HepG2 (cell line): ENCODE measurements around the gene ALDOA. TPM values are rescaled to one million over a fixed set of nuclear protein-coding genes. Genes with fewer than 3 reads are reported as not detected.
A peak's percentile ranks its signal among the peaks of the same experiment; 100 is the strongest.

Experiments
- HMG20A ChIP-seq: IDR thresholded peaks from 2 replicates; pipeline ENCODE4 v1.6.1; 2016; ENCODE audit warnings: borderline replicate concordance
- HOXA5 ChIP-seq: sonication (generic); formaldehyde crosslinking; IDR thresholded peaks from 2 replicates; pipeline ENCODE4 v1.4.0; 2020; ENCODE audit warnings: missing genetic modification reagents
- PAWR ChIP-seq: sonication (generic); formaldehyde crosslinking; IDR thresholded peaks from 2 replicates; pipeline ENCODE4 v1.4.0; 2020; ENCODE audit warnings: missing genetic modification reagents, mild to moderate bottlenecking, borderline replicate concordance
- ZNF224 ChIP-seq: sonication (generic); formaldehyde crosslinking; IDR thresholded peaks from 2 replicates; pipeline ENCODE4 v1.5.0; 2020; ENCODE audit warnings: mild to moderate bottlenecking, missing genetic modification reagents
- ZNF773 ChIP-seq: sonication (generic); formaldehyde crosslinking; IDR thresholded peaks from 2 replicates; pipeline ENCODE4 v1.4.0; 2020; ENCODE audit warnings: missing genetic modification reagents, borderline replicate concordance
- ZNF781 ChIP-seq: sonication (generic); formaldehyde crosslinking; IDR thresholded peaks from 2 replicates; pipeline ENCODE4 v1.5.1; 2020; ENCODE audit warnings: borderline replicate concordance, mild to moderate bottlenecking, missing genetic modification reagents; ENCODE audit errors: not compliant biosample characterization
- polyA plus RNA-seq, 8 experiments: library from polyadenylated mRNA; depleted of rRNA in 3 of 8; stranded (reverse) in 7 of 8; unstranded in 1 of 8; fragments of >200 nt; fragmentation: Illumina TruSeq in 4 of 8; extraction: Trizol in 4 of 8; gene quantifications; 2 replicates each; pipeline versions ENCODE4 v1.2.1 to v1.2.3, GENCODE V29; 2011 to 2016; ENCODE audit warnings: low read depth in 4 of 8, missing spikeins in 1 of 8, mixed read lengths in 1 of 8; ENCODE audit not compliant: insufficient read depth in 1 of 8
- total RNA-seq, 5 experiments: library from RNA; depleted of rRNA; stranded (reverse); fragments of >200 nt; fragmentation: Illumina TruSeq; extraction: Trizol; gene quantifications; 2 replicates each; pipeline ENCODE4 v1.2.3, GENCODE V29; 2016; ENCODE audit warnings: low read depth in 1 of 5
- TF ChIP-seq, protein P1 (sequence below): sonication (generic); formaldehyde crosslinking; IDR thresholded peaks from 2 replicates; pipeline ENCODE4 v1.9.0; 2022; ENCODE audit warnings: low read depth, missing genetic modification reagents
- TF ChIP-seq, protein P2 (sequence below): sonication (generic); formaldehyde crosslinking; IDR thresholded peaks from 2 replicates; pipeline ENCODE4 v1.8.1; 2023; ENCODE audit warnings: mild to moderate bottlenecking, moderate library complexity, missing genetic modification reagents
- TF ChIP-seq, protein P3 (sequence below), 2 experiments: IDR thresholded peaks; 2 replicates each; pipeline ENCODE4 v1.6.1; 2011 to 2012; ENCODE audit warnings: low read length in 2 of 2, borderline replicate concordance in 1 of 2, low read depth in 1 of 2, mild to moderate bottlenecking in 1 of 2, moderate library complexity in 1 of 2
- TF ChIP-seq, protein P4 (sequence below): sonication (generic); formaldehyde crosslinking; IDR thresholded peaks from 2 replicates; pipeline ENCODE4 v1.4.0; 2020; ENCODE audit warnings: missing genetic modification reagents, borderline replicate concordance
- TF ChIP-seq, protein P5 (sequence below): IDR thresholded peaks from 2 replicates; pipeline ENCODE4 v1.6.1; 2012; ENCODE audit warnings: low read length, improper control_type of control experiment
- TF ChIP-seq, protein P6 (sequence below): sonication (generic); formaldehyde crosslinking; IDR thresholded peaks from 2 replicates; pipeline ENCODE4 v1.4.0; 2020; ENCODE audit warnings: missing genetic modification reagents

Gene ALDOA
- total and polyA plus RNA-seq, 2 of the 13 experiments (the other 11 are each of a cell fraction or from before 2014, with no cell fraction given): 925 to 1,884 TPM

DNA sequence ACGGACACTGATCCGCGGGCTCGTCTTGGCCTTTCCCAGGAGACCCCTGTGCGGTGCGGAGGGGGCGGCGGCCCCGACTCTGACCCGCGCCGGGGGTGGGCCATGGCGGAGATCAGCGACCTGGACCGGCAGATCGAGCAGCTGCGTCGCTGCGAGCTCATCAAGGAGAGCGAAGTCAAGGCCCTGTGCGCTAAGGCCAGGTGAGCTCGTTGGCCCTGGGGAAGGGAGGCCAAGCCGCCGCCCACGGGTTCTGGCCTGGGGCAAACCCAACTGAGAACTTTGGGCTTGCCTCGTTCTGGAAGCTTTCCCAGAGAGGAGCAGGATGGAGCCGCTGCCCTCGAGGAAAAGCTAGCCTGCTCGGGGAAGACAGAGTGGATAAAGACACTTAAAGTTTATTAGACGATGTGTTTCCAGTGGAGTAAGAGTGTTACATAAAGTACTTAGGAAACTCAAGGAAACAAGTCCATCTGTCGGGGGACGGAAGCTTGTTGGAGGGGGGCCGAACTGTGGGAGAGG, 10.8 kb downstream of the ALDOA start (continued):
- TF ChIP-seq, protein P1, sequence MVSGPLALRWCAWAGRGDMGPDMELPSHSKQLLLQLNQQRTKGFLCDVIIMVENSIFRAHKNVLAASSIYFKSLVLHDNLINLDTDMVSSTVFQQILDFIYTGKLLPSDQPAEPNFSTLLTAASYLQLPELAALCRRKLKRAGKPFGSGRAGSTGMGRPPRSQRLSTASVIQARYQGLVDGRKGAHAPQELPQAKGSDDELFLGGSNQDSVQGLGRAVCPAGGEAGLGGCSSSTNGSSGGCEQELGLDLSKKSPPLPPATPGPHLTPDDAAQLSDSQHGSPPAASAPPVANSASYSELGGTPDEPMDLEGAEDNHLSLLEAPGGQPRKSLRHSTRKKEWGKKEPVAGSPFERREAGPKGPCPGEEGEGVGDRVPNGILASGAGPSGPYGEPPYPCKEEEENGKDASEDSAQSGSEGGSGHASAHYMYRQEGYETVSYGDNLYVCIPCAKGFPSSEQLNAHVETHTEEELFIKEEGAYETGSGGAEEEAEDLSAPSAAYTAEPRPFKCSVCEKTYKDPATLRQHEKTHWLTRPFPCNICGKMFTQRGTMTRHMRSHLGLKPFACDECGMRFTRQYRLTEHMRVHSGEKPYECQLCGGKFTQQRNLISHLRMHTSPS (CRISPR knock-in tag): no peak
- 0 out of 2 replicates have a peak, but pooled peaks have one; percentile 56 for TF ChIP-seq PAWR
- TF ChIP-seq, protein P2, sequence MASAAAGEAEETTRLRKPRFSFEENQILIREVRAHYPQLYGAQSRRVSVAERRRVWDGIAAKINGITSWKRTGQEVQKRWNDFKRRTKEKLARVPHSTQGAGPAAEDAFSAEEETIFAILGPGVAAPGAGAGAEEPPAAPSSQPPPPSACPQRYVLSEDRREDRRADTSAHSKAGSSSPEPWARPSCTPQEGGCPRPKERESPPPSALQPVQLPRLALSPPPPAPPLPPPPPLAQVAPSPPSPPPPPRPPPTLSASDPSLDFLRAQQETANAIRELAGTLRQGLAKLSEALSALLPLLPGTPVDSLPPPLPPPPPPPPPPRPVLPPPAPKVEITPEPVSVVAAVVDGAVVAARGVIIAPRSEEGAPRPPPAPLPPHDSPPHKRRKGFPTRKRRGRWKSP (CRISPR knock-in tag): 0 out of 2 replicates have a peak, but pooled peaks have one; percentile 4
- 0 out of 2 replicates have a peak, but pooled peaks have one; percentile 11 for TF ChIP-seq ZNF224 (CRISPR knock-in tag)
- TF ChIP-seq, protein P3, sequence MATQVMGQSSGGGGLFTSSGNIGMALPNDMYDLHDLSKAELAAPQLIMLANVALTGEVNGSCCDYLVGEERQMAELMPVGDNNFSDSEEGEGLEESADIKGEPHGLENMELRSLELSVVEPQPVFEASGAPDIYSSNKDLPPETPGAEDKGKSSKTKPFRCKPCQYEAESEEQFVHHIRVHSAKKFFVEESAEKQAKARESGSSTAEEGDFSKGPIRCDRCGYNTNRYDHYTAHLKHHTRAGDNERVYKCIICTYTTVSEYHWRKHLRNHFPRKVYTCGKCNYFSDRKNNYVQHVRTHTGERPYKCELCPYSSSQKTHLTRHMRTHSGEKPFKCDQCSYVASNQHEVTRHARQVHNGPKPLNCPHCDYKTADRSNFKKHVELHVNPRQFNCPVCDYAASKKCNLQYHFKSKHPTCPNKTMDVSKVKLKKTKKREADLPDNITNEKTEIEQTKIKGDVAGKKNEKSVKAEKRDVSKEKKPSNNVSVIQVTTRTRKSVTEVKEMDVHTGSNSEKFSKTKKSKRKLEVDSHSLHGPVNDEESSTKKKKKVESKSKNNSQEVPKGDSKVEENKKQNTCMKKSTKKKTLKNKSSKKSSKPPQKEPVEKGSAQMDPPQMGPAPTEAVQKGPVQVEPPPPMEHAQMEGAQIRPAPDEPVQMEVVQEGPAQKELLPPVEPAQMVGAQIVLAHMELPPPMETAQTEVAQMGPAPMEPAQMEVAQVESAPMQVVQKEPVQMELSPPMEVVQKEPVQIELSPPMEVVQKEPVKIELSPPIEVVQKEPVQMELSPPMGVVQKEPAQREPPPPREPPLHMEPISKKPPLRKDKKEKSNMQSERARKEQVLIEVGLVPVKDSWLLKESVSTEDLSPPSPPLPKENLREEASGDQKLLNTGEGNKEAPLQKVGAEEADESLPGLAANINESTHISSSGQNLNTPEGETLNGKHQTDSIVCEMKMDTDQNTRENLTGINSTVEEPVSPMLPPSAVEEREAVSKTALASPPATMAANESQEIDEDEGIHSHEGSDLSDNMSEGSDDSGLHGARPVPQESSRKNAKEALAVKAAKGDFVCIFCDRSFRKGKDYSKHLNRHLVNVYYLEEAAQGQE (IDR thresholded peaks at IDR 0.05; ENCODE audit: borderline replicate concordance in 1 of 2, low read depth in 1 of 2, low read length in 2 of 2): no peak
- TF ChIP-seq HOXA5: 0 out of 2 replicates have a peak, but pooled peaks have one; percentile 11
- TF ChIP-seq ZNF781: no peak
- TF ChIP-seq, protein P4, sequence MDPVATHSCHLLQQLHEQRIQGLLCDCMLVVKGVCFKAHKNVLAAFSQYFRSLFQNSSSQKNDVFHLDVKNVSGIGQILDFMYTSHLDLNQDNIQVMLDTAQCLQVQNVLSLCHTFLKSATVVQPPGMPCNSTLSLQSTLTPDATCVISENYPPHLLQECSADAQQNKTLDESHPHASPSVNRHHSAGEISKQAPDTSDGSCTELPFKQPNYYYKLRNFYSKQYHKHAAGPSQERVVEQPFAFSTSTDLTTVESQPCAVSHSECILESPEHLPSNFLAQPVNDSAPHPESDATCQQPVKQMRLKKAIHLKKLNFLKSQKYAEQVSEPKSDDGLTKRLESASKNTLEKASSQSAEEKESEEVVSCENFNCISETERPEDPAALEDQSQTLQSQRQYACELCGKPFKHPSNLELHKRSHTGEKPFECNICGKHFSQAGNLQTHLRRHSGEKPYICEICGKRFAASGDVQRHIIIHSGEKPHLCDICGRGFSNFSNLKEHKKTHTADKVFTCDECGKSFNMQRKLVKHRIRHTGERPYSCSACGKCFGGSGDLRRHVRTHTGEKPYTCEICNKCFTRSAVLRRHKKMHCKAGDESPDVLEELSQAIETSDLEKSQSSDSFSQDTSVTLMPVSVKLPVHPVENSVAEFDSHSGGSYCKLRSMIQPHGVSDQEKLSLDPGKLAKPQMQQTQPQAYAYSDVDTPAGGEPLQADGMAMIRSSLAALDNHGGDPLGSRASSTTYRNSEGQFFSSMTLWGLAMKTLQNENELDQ (CRISPR knock-in tag): 0 out of 2 replicates have a peak, but pooled peaks have one; percentile 17
- 0 out of 2 replicates have a peak, but pooled peaks have one; percentile 11 for TF ChIP-seq ZNF773 (CRISPR knock-in tag)
- TF ChIP-seq, protein P5, sequence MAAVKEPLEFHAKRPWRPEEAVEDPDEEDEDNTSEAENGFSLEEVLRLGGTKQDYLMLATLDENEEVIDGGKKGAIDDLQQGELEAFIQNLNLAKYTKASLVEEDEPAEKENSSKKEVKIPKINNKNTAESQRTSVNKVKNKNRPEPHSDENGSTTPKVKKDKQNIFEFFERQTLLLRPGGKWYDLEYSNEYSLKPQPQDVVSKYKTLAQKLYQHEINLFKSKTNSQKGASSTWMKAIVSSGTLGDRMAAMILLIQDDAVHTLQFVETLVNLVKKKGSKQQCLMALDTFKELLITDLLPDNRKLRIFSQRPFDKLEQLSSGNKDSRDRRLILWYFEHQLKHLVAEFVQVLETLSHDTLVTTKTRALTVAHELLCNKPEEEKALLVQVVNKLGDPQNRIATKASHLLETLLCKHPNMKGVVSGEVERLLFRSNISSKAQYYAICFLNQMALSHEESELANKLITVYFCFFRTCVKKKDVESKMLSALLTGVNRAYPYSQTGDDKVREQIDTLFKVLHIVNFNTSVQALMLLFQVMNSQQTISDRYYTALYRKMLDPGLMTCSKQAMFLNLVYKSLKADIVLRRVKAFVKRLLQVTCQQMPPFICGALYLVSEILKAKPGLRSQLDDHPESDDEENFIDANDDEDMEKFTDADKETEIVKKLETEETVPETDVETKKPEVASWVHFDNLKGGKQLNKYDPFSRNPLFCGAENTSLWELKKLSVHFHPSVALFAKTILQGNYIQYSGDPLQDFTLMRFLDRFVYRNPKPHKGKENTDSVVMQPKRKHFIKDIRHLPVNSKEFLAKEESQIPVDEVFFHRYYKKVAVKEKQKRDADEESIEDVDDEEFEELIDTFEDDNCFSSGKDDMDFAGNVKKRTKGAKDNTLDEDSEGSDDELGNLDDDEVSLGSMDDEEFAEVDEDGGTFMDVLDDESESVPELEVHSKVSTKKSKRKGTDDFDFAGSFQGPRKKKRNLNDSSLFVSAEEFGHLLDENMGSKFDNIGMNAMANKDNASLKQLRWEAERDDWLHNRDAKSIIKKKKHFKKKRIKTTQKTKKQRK: no peak
- TF ChIP-seq, protein P6, sequence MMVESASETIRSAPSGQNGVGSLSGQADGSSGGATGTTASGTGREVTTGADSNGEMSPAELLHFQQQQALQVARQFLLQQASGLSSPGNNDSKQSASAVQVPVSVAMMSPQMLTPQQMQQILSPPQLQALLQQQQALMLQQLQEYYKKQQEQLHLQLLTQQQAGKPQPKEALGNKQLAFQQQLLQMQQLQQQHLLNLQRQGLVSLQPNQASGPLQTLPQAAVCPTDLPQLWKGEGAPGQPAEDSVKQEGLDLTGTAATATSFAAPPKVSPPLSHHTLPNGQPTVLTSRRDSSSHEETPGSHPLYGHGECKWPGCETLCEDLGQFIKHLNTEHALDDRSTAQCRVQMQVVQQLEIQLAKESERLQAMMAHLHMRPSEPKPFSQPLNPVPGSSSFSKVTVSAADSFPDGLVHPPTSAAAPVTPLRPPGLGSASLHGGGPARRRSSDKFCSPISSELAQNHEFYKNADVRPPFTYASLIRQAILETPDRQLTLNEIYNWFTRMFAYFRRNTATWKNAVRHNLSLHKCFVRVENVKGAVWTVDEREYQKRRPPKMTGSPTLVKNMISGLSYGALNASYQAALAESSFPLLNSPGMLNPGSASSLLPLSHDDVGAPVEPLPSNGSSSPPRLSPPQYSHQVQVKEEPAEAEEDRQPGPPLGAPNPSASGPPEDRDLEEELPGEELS (CRISPR knock-in tag): no peak
- no peak for TF ChIP-seq HMG20A (CRISPR knock-in tag)
